Measurements from ENCODE around the gene DNAJC6.

DNA sequence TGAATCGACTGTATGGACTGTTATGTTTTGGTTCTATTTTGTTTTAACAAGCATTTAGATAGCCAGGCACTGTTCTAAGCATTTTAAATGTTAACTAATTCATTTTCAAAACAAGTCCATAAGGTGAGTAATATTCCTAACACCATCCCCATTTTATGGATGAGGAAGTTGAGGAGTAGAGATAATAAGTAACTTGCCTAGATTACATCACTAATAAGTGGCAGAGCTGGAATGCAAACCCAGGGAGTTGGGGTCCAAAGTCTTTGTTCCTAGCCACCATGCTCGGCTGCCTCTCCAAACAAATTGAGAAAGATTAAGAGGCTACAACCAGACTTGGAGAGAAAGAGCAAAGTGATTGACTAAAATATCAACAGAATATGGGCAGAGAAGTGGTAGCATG, 98.5 kb downstream of the DNAJC6 start:
- TF ChIP-seq POLR2A (IDR thresholded peaks at IDR 0.05): no peak
- TF ChIP-seq, protein P1, sequence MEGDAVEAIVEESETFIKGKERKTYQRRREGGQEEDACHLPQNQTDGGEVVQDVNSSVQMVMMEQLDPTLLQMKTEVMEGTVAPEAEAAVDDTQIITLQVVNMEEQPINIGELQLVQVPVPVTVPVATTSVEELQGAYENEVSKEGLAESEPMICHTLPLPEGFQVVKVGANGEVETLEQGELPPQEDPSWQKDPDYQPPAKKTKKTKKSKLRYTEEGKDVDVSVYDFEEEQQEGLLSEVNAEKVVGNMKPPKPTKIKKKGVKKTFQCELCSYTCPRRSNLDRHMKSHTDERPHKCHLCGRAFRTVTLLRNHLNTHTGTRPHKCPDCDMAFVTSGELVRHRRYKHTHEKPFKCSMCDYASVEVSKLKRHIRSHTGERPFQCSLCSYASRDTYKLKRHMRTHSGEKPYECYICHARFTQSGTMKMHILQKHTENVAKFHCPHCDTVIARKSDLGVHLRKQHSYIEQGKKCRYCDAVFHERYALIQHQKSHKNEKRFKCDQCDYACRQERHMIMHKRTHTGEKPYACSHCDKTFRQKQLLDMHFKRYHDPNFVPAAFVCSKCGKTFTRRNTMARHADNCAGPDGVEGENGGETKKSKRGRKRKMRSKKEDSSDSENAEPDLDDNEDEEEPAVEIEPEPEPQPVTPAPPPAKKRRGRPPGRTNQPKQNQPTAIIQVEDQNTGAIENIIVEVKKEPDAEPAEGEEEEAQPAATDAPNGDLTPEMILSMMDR (IDR thresholded peaks at IDR 0.05): no peak
